CD4-positive, alpha-beta memory T cell (primary cell): ENCODE measurements around the gene AHSG. TPM values are rescaled to one million over a fixed set of nuclear protein-coding genes. Genes with fewer than 3 reads are reported as not detected.
"Not testable (repeated sequence)": the region's sequence is repeated elsewhere in the genome, so short reads cannot be mapped to it uniquely, and the experiment has no call there.

Experiments
- CTCF ChIA-PET: fragments of 350-600 bp; sonication (Branson Sonifier 250); formaldehyde crosslinking; loops from one replicate; lab custom pipeline; 2021; ENCODE audit warnings: inconsistent platforms; ENCODE audit not compliant: partially characterized antibody; lab: Charles Lee
- POLR2A ChIA-PET: fragments of 350-600 bp; sonication (Branson Sonifier 250); formaldehyde crosslinking; loops from one replicate; lab custom pipeline; 2021; ENCODE audit not compliant: partially characterized antibody; lab: Charles Lee
- DNase-seq, 5 donors: peaks; one replicate each; pipeline versions ENCODE4 v3.0.0 to v3.0.0-alpha.2; 2020 to 2022; ENCODE audit warnings: mixed read lengths in 1 of 5
- H3K27ac ChIP-seq: one replicate; pipeline ENCODE4 v1.7.0; 2013; ENCODE audit warnings: low read depth, low read length
- H3K27me3 ChIP-seq: 2 replicates; pipeline ENCODE4 v1.7.0; 2013; ENCODE audit warnings: mild to moderate bottlenecking, low read length, moderate library complexity; ENCODE audit not compliant: insufficient read depth
- H3K36me3 ChIP-seq: 2 replicates; pipeline ENCODE4 v1.7.0; 2013; ENCODE audit warnings: mild to moderate bottlenecking, low read length, moderate library complexity; ENCODE audit not compliant: insufficient read depth
- H3K4me1 ChIP-seq: 2 replicates; pipeline ENCODE4 v1.7.0; 2013; ENCODE audit warnings: mild to moderate bottlenecking, low read length, moderate library complexity; ENCODE audit not compliant: insufficient read depth
- H3K4me3 ChIP-seq, 2 donors: one replicate each; pipeline ENCODE4 v1.7.0; 2013; ENCODE audit warnings: low read length in 2 of 2, mild to moderate bottlenecking in 1 of 2
- H3K9me3 ChIP-seq, 2 donors: one replicate each; pipeline ENCODE4 v1.7.0; 2013; ENCODE audit warnings: low read length in 2 of 2, control low read depth in 1 of 2; ENCODE audit not compliant: control insufficient read depth in 1 of 2
- H3K27ac Mint-ChIP-seq, 7 donors: one replicate each; pipeline ENCODE4 v1.8.0; 2020 to 2021; ENCODE audit warnings: mixed read lengths in 7 of 7, mild to moderate bottlenecking in 6 of 7, inconsistent platforms in 3 of 7, moderate library complexity in 3 of 7
- H3K27me3 Mint-ChIP-seq, 2 donors: one replicate each; pipeline ENCODE4 v1.8.0; 2020 to 2021; ENCODE audit warnings: mixed read lengths in 2 of 2
- H3K36me3 Mint-ChIP-seq, 2 donors: one replicate each; pipeline ENCODE4 v1.8.0; 2020 to 2021; ENCODE audit warnings: mixed read lengths in 2 of 2, inconsistent platforms in 1 of 2, mild to moderate bottlenecking in 1 of 2
- H3K4me1 Mint-ChIP-seq, 4 donors: one replicate each; pipeline ENCODE4 v1.8.0; 2020 to 2021; ENCODE audit warnings: mixed read lengths in 4 of 4, mild to moderate bottlenecking in 1 of 4
- H3K4me3 Mint-ChIP-seq, 8 donors: one replicate each; pipeline ENCODE4 v1.8.0; 2020 to 2021; ENCODE audit warnings: mixed read lengths in 8 of 8, mild to moderate bottlenecking in 7 of 8, moderate library complexity in 6 of 8, inconsistent platforms in 3 of 8
- H3K9me3 Mint-ChIP-seq, 8 donors: one replicate each; pipeline ENCODE4 v1.8.0; 2020 to 2021; ENCODE audit warnings: mixed read lengths in 8 of 8, mild to moderate bottlenecking in 5 of 8, inconsistent platforms in 3 of 8, moderate library complexity in 1 of 8
- intact Hi-C: fragments of 100-400 bp; cut with micrococcal nuclease; formaldehyde crosslinking; loops from one replicate; pipeline ENCODE4 v1.15.1; 2023
- polyA plus RNA-seq, 2 donors: library from polyadenylated mRNA; unstranded; fragments of 300-500 nt; fragmentation: Illumina TruSeq; gene quantifications; one replicate each; pipeline ENCODE4 v1.2.3, GENCODE V29; 2021
- total RNA-seq, 2 experiments: library from RNA; stranded (reverse); gene quantifications; one replicate each; pipeline ENCODE4 v1.2.3, GENCODE V29; 2021

Gene AHSG
- total RNA-seq (not detected), polyA plus RNA-seq (not detected)

- ChIA-PET CTCF (interaction anchor here (0.9 to 10.9 kb wide), 13 partner anchors 12 to 632 kb away, joined by 3 to 278 read pairs (median 27); partner anchors contain the start of gene EIF4A2), POLR2A (interaction anchor here (2.6 kb wide), 1 partner anchor 23 kb away, joined by 7 read pairs; no protein-coding TSS in a partner anchor)
- Mint-ChIP-seq H3K27me3 (peaks cover 8 to 9% of the 10 kb centered on the region in 2 donors), H3K36me3 (no peaks in the 10 kb centered on the region), H3K9me3 (no peaks in the 10 kb centered on the region), H3K4me1 (peaks cover 10 to 28% (median 20%) of the 10 kb centered on the region in 4 donors), H3K4me3 (no peak within 1 kb of the TSS), H3K27ac (peak within 1 kb of the TSS in 2 of 7 donors; percentile 20 to 21)
- no peak for DNase-seq
- Histone ChIP-seq H3K9me3 (no peaks in the 10 kb centered on the region), H3K4me1 (peaks cover 18% of the 10 kb centered on the region), H3K27ac (no peak within 1 kb of the TSS), H3K27me3 (no peaks in the 10 kb centered on the region), H3K4me3 (no peak within 1 kb of the TSS), H3K36me3 (no peaks in the 10 kb centered on the region)
- intact Hi-C loops, result no loop called here
These were observed at the start of gene AHSG for GRCh38 chr3:186612721-186613636. Gene AHSG, plus strand, starts transcription at chr3:186613060. Its CDS starts 82 bp downstream, at chr3:186613142.

- Histone ChIP-seq H3K27me3 (no peaks in the 10 kb centered on the region), H3K27ac (no peak overlapping the region), H3K36me3 (no peaks in the 10 kb centered on the region), H3K9me3 (no peaks in the 10 kb centered on the region), H3K4me1 (peaks cover 62% of the 10 kb centered on the region), H3K4me3 (no peak overlapping the region)
- intact Hi-C loops, result loop anchor here (10.0 kb wide), 1 partner anchor 570 kb away; the partner anchor contains the start of gene RPL39L
- H3K4me1 Mint-ChIP-seq, result peaks cover 40 to 80% (median 62%) of the 10 kb centered on the region in 4 donors
- H3K27me3 Mint-ChIP-seq, result no peaks in the 10 kb centered on the region
- no peak for DNase-seq
- ChIA-PET POLR2A (interaction anchor here (8.5 kb wide), 1 partner anchor 219 kb away, joined by 100 read pairs; the partner anchor contains the start of gene EIF4A2), CTCF (interaction anchor here (1.2 to 4.6 kb wide), 4 partner anchors 28 to 621 kb away, joined by 3 to 30 read pairs (median 8); no protein-coding TSS in a partner anchor)
- H3K4me3 Mint-ChIP-seq, result peak overlapping the region in 7 of 8 donors; percentile 1 to 29 (median 3)
- peaks cover 15 to 36% of the 10 kb centered on the region in 2 donors for H3K36me3 Mint-ChIP-seq
- peak overlapping the region in 2 of 7 donors; percentile 14 to 50 for H3K27ac Mint-ChIP-seq
- H3K9me3 Mint-ChIP-seq, result no peaks in the 10 kb centered on the region
These were observed 48.3 kb upstream of the AHSG start for GRCh38 chr3:186564586-186564985.

GRCh38 chr3:186566772-186567071 is 46.1 kb upstream of the AHSG start:
- H3K27me3 Mint-ChIP-seq, result no peaks in the 10 kb centered on the region
- no peaks in the 10 kb centered on the region for H3K27me3 ChIP-seq
- H3K4me1 Mint-ChIP-seq, result peaks cover 41 to 84% (median 65%) of the 10 kb centered on the region in 4 donors
- intact Hi-C loops, result loop anchor here (1.0 to 10.0 kb wide), 4 partner anchors 26 to 628 kb away; partner anchors contain the start of genes RPL39L and TRA2B
- H3K27ac ChIP-seq, result peak overlapping the region; percentile 91
- no peaks in the 10 kb centered on the region for H3K36me3 ChIP-seq
- H3K4me3 Mint-ChIP-seq, result peak overlapping the region; percentile 94 to 98 (median 95)
- peak overlapping the region; percentile 95 to 99 (median 97) for H3K27ac Mint-ChIP-seq
- no peaks in the 10 kb centered on the region for H3K9me3 ChIP-seq
- peaks cover 64% of the 10 kb centered on the region for H3K4me1 ChIP-seq
- H3K4me3 ChIP-seq, result peak overlapping the region; percentile 83 to 96
- peaks cover 0 to 2% (median 0%) of the 10 kb centered on the region in 8 donors for H3K9me3 Mint-ChIP-seq
- POLR2A ChIA-PET, result interaction anchor here (0.6 to 8.5 kb wide), 5 partner anchors 18 to 630 kb away, joined by 3 to 100 read pairs (median 5); partner anchors contain the start of genes EIF4A2 and TRA2B
- CTCF ChIA-PET, result interaction anchor here (1.9 to 4.6 kb wide), 3 partner anchors 49 to 623 kb away, joined by 6 to 30 read pairs (median 7); partner anchors contain the start of gene RPL39L
- H3K36me3 Mint-ChIP-seq, result peaks cover 12 to 37% of the 10 kb centered on the region in 2 donors
- no peak for DNase-seq

- ChIA-PET CTCF (interaction anchor here (0.9 to 4.6 kb wide), 3 partner anchors 49 to 624 kb away, joined by 3 to 30 read pairs (median 6); partner anchors contain the start of gene RPL39L), POLR2A (interaction anchor here (0.6 to 8.5 kb wide), 10 partner anchors 19 to 654 kb away, joined by 3 to 100 read pairs (median 4); partner anchors contain the start of genes EIF4A2, RFC4 and TRA2B)
- peak; percentile 90 to 99 (median 96) for DNase-seq
- Histone ChIP-seq H3K27me3 (no peaks in the 10 kb centered on the region), H3K27ac (peak within 1 kb of the TSS; percentile 91), H3K4me1 (peaks cover 61% of the 10 kb centered on the region), H3K4me3 (peak within 1 kb of the TSS; percentile 96 to 97), H3K36me3 (no peaks in the 10 kb centered on the region), H3K9me3 (no peaks in the 10 kb centered on the region)
- H3K4me1 Mint-ChIP-seq, result peaks cover 39 to 82% (median 64%) of the 10 kb centered on the region in 4 donors
- intact Hi-C loops, result loop anchor here (1.0 to 10.0 kb wide), 4 partner anchors 27 to 629 kb away; partner anchors contain the start of genes RPL39L and TRA2B
- peaks cover 7 to 31% of the 10 kb centered on the region in 2 donors for H3K36me3 Mint-ChIP-seq
- H3K9me3 Mint-ChIP-seq, result peaks cover 0 to 2% (median 0%) of the 10 kb centered on the region in 8 donors
- H3K4me3 Mint-ChIP-seq, result peak within 1 kb of the TSS; percentile 94 to 98 (median 95)
- H3K27me3 Mint-ChIP-seq, result no peaks in the 10 kb centered on the region
- peak within 1 kb of the TSS; percentile 95 to 99 (median 97) for H3K27ac Mint-ChIP-seq
These were observed 45.6 kb upstream of the AHSG start, which contains the start of gene TBCCD1 for GRCh38 chr3:186567072-186567921. Gene TBCCD1, minus strand, starts transcription at chr3:186567339. Its CDS starts 3,010 bp downstream, at chr3:186564329.

- ChIA-PET CTCF (interaction anchor here (1.0 to 5.2 kb wide), 3 partner anchors 47 to 570 kb away, joined by 5 to 56 read pairs (median 6); partner anchors contain the start of gene RPL39L), POLR2A (interaction anchor here (0.7 to 8.5 kb wide), 7 partner anchors 47 to 637 kb away, joined by 3 to 100 read pairs (median 5); partner anchors contain the start of genes EIF4A2 and TRA2B)
- Histone ChIP-seq H3K4me1 (peaks cover 41% of the 10 kb centered on the region), H3K4me3 (peak overlapping the region in 1 of 2 donors; percentile 71), H3K27ac (peak overlapping the region; percentile 85)
- H3K36me3 Mint-ChIP-seq, result peaks cover 10 to 35% of the 10 kb centered on the region in 2 donors
- not testable (repeated sequence) for H3K27me3 Mint-ChIP-seq, DNase-seq, H3K27me3 ChIP-seq, H3K9me3 ChIP-seq, H3K36me3 ChIP-seq, H3K9me3 Mint-ChIP-seq
- intact Hi-C loops, result loop anchor here (10.0 kb wide), 1 partner anchor 565 kb away; the partner anchor contains the start of gene RPL39L
- H3K27ac Mint-ChIP-seq, result peak overlapping the region; percentile 95 to 99 (median 98)
- H3K4me3 Mint-ChIP-seq, result peak overlapping the region in 7 of 8 donors; percentile 89 to 100 (median 95)
- peaks cover 32 to 71% (median 49%) of the 10 kb centered on the region in 4 donors for H3K4me1 Mint-ChIP-seq
These were observed 43.5 kb upstream of the AHSG start for GRCh38 chr3:186569361-186569760.

GRCh38 chr3:186569779-186570095 is 43.1 kb upstream of the AHSG start:
- H3K36me3 Mint-ChIP-seq, result peaks cover 13 to 38% of the 10 kb centered on the region in 2 donors
- H3K9me3 Mint-ChIP-seq, result peaks cover 0 to 2% (median 0%) of the 10 kb centered on the region in 8 donors
- Histone ChIP-seq H3K4me3 (peak overlapping the region; percentile 71 to 93), H3K27me3 (no peaks in the 10 kb centered on the region), H3K27ac (peak overlapping the region; percentile 85), H3K36me3 (peaks cover 5% of the 10 kb centered on the region), H3K4me1 (peaks cover 37% of the 10 kb centered on the region), H3K9me3 (no peaks in the 10 kb centered on the region)
- H3K27me3 Mint-ChIP-seq, result no peaks in the 10 kb centered on the region
- peaks cover 30 to 71% (median 47%) of the 10 kb centered on the region in 4 donors for H3K4me1 Mint-ChIP-seq
- ChIA-PET CTCF (interaction anchor here (1.0 to 5.2 kb wide), 8 partner anchors 15 to 632 kb away, joined by 3 to 56 read pairs (median 4); partner anchors contain the start of genes EIF4A2 and TRA2B), POLR2A (interaction anchor here (0.7 to 8.5 kb wide), 16 partner anchors 9 to 984 kb away, joined by 3 to 100 read pairs (median 5); partner anchors contain the start of genes EIF4A2, RPL39L, SENP2 and TRA2B)
- H3K27ac Mint-ChIP-seq, result peak overlapping the region; percentile 95 to 99 (median 98)
- no peak for DNase-seq
- intact Hi-C loops, result loop anchor here (1.0 to 10.0 kb wide), 5 partner anchors 21 to 983 kb away; partner anchors contain the start of genes EIF4A2, RFC4, RPL39L and SENP2
- peak overlapping the region; percentile 89 to 100 (median 94) for H3K4me3 Mint-ChIP-seq
